Gastroesophageal sphincter (tissue), 4 donors: Measurements from ENCODE around the gene FGD5. TPM values are rescaled to one million over a fixed set of nuclear protein-coding genes. Genes with fewer than 3 reads are reported as not detected.

Experiments used
- ATAC-seq: fragments of 150-250 bp; one replicate; pipeline ENCODE4 v1.9.1; 2016; ENCODE audit warnings: mild to moderate bottlenecking, moderate library complexity
- H3K27ac ChIP-seq, 4 donors: fragments of 200-600 bp; sonication (generic) in 3 of 4; 1 replicate in 3 of 4; 2 replicates in 1 of 4; pipeline ENCODE4 v1.5.1; 2016 to 2019
- H3K27me3 ChIP-seq: fragments of 200-600 bp; sonication (generic); one replicate; pipeline ENCODE4 v1.5.1; 2019
- H3K36me3 ChIP-seq, 2 donors: fragments of 200-600 bp; sonication (generic); one replicate each; pipeline ENCODE4 v1.5.1; 2019; ENCODE audit warnings: control low read depth in 1 of 2
- H3K4me1 ChIP-seq, 3 donors: fragments of 200-600 bp; sonication (generic); 1 replicate in 2 of 3; 2 replicates in 1 of 3; pipeline ENCODE4 v1.5.1; 2016 to 2019; ENCODE audit warnings: control low read depth in 2 of 3
- H3K4me3 ChIP-seq, 2 donors: fragments of 200-600 bp; sonication (generic); one replicate each; pipeline ENCODE4 v1.5.1; 2019; ENCODE audit warnings: mild to moderate bottlenecking in 1 of 2, moderate library complexity in 1 of 2
- H3K9me3 ChIP-seq, 3 donors: fragments of 200-600 bp; sonication (generic); one replicate each; pipeline ENCODE4 v1.5.1; 2017 to 2019; ENCODE audit warnings: control low read depth in 2 of 3
- EP300 ChIP-seq: sonication (generic); formaldehyde crosslinking; IDR thresholded peaks from one replicate; pipeline ENCODE4 v1.6.1; 2017; ENCODE audit warnings: antibody characterized with exemption, mild to moderate bottlenecking
- POLR2A ChIP-seq, 2 donors: fragments of 450-650 bp; IDR thresholded peaks; one replicate each; pipeline ENCODE4 v1.6.1; 2017; ENCODE audit warnings: antibody characterized with exemption in 2 of 2, mild to moderate bottlenecking in 2 of 2, moderate library complexity in 1 of 2
- POLR2AphosphoS5 ChIP-seq: sonication (generic); formaldehyde crosslinking; IDR thresholded peaks from one replicate; pipeline ENCODE4 v1.6.1; 2017; ENCODE audit warnings: antibody characterized with exemption
- WGBS, 2 donors: methylation state at CpG; one replicate each; pipeline ENCODE4 v1.1.5; 2018; ENCODE audit warnings: low coverage in 1 of 2; 5-methylcytosine and 5-hydroxymethylcytosine counted together
- total RNA-seq, 4 donors: library from RNA; depleted of rRNA; stranded (reverse); fragments of >200 nt; gene quantifications; one replicate each; pipeline ENCODE4 v1.1.0, GENCODE V29; 2016
- TF ChIP-seq, protein P1 (sequence below), 4 experiments: fragments of 200-600 bp in 2 of 4; fragments of 450-650 bp in 2 of 4; sonication (generic) in 1 of 4; IDR thresholded peaks; one replicate each; pipeline ENCODE4 v1.5.1; 2017 to 2019; ENCODE audit warnings: antibody characterized with exemption in 4 of 4, mild to moderate bottlenecking in 2 of 4, moderate library complexity in 2 of 4

Gene FGD5
- total RNA-seq, 4 donors from 2014 or later = 16.1 to 18.7 (median 17.3) TPM

DNA sequence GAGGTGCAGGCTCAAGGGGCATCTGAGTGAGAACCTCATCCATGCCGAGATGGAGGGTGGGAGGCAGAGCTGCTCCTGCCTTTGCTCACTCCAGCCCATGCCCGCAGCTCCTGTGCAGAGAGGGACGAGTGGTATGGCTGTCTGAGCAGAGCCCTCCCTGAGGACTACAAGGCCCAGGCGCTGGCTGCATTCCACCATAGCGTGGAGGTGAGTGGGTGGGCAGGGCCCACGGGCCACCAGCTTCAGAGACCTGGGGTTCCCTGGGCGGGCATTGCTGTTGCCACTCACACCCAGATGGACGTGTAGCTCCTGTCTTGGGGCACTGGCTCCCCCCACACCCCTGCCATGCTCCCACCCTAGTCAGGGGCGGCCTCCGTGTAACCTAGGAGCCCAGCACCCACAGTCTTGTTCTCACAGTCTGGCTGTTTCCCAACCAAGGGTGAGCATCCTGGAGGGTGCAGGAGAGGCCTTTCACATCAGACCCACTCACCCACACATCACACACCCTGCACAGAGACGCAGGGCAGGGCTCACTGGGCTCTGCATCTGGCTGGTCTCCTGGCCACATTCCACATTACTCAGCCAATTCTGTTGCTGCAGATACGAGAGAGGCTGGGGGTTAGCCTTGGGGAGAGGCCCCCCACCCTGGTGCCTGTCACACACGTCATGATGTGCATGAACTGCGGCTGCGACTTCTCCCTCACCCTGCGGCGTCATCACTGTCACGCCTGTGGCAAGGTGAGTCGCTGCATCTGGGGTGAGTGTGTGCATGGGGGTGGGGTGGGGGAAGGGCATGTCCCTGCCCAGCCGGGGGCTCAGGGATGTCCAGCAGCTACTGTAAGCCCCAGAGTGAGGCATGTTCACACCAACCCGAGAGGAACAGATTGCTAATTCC is 103.3 kb downstream of the FGD5 start:
- peaks cover 0 to 12% (median 6%) of the 10 kb centered on the region in 3 donors for H3K4me1 ChIP-seq
- no peak for ATAC-seq
- 46 to 78% methylated on average over 1 to 2 of the region's 21 CpGs for WGBS, 2 donors
- peaks cover 5% of the 10 kb centered on the region for H3K27me3 ChIP-seq
- no peak overlapping the region for H3K27ac ChIP-seq
- peaks cover 0 to 55% of the 10 kb centered on the region in 2 donors for H3K36me3 ChIP-seq
- H3K9me3 ChIP-seq = no peaks in the 10 kb centered on the region
- no peak overlapping the region for H3K4me3 ChIP-seq
- TF ChIP-seq, protein P1, sequence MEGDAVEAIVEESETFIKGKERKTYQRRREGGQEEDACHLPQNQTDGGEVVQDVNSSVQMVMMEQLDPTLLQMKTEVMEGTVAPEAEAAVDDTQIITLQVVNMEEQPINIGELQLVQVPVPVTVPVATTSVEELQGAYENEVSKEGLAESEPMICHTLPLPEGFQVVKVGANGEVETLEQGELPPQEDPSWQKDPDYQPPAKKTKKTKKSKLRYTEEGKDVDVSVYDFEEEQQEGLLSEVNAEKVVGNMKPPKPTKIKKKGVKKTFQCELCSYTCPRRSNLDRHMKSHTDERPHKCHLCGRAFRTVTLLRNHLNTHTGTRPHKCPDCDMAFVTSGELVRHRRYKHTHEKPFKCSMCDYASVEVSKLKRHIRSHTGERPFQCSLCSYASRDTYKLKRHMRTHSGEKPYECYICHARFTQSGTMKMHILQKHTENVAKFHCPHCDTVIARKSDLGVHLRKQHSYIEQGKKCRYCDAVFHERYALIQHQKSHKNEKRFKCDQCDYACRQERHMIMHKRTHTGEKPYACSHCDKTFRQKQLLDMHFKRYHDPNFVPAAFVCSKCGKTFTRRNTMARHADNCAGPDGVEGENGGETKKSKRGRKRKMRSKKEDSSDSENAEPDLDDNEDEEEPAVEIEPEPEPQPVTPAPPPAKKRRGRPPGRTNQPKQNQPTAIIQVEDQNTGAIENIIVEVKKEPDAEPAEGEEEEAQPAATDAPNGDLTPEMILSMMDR (IDR thresholded peaks at IDR 0.05) = no peak
- TF ChIP-seq POLR2A (IDR thresholded peaks at IDR 0.05) (no peak), EP300 (no peak), POLR2AphosphoS5 (no peak)

DNA sequence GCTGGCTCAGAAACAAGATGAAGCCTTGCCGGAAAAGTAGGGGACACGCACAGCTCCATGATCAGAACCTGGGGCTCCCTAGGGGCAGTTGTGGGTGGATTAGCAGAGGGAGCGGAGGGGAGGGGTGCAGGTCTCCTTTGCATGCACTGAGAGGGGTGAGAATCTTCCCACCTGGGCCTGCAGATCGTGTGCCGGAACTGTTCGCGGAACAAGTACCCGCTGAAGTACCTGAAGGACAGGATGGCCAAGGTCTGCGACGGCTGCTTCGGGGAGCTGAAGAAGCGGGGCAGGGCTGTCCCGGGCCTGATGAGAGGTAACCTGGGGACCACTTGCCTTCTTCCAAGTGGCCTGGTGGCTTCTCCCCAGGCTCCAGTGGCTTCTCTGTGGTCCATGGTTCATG is 104.1 kb downstream of the FGD5 start:
- TF ChIP-seq POLR2AphosphoS5 = no peak
- TF ChIP-seq, protein P1 (IDR thresholded peaks at IDR 0.05) = no peak
- TF ChIP-seq POLR2A (IDR thresholded peaks at IDR 0.05) = no peak
- no peak for TF ChIP-seq EP300
- peaks cover 5% of the 10 kb centered on the region for H3K27me3 ChIP-seq
- no peak overlapping the region for H3K27ac ChIP-seq
- ATAC-seq = no peak
- WGBS, 2 donors = 83 to 97% methylated on average over 3 of the region's 13 CpGs
- H3K36me3 ChIP-seq = peaks cover 0 to 47% of the 10 kb centered on the region in 2 donors
- no peaks in the 10 kb centered on the region for H3K9me3 ChIP-seq
- no peak overlapping the region for H3K4me3 ChIP-seq
- H3K4me1 ChIP-seq = peaks cover 0 to 12% (median 6%) of the 10 kb centered on the region in 3 donors

DNA sequence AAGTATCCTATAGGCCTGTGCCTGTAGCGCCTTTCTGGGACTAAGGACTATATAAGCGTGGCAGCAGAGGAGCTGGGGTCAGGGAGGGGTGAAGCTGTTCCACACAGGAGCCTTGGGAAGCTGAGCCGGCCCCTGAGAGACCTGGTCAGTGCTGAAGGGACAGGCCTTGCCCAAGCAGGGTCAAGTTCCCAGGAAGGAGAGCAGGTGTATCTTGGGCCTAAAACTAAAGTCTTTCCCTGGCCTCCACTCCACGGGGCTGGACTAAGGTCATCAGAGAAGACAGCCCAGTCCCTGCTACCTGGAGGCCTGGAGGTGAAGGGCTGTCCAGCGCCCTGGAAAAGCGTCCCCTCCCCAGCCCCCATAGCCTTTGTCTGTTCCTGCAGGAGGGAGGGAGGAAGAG is 104.7 kb downstream of the FGD5 start:
- Histone ChIP-seq H3K36me3 (peaks cover 0 to 44% of the 10 kb centered on the region in 2 donors), H3K4me3 (no peak overlapping the region), H3K27ac (no peak overlapping the region), H3K4me1 (peaks cover 0 to 12% (median 6%) of the 10 kb centered on the region in 3 donors), H3K27me3 (peaks cover 5% of the 10 kb centered on the region), H3K9me3 (no peaks in the 10 kb centered on the region)
- TF ChIP-seq, protein P1 (IDR thresholded peaks at IDR 0.05) = no peak
- no peak for TF ChIP-seq EP300
- no peak for TF ChIP-seq POLR2A (IDR thresholded peaks at IDR 0.05)
- ATAC-seq = no peak
- 83 to 100% methylated on average over 1 to 3 of the region's 6 CpGs for WGBS, 2 donors

DNA sequence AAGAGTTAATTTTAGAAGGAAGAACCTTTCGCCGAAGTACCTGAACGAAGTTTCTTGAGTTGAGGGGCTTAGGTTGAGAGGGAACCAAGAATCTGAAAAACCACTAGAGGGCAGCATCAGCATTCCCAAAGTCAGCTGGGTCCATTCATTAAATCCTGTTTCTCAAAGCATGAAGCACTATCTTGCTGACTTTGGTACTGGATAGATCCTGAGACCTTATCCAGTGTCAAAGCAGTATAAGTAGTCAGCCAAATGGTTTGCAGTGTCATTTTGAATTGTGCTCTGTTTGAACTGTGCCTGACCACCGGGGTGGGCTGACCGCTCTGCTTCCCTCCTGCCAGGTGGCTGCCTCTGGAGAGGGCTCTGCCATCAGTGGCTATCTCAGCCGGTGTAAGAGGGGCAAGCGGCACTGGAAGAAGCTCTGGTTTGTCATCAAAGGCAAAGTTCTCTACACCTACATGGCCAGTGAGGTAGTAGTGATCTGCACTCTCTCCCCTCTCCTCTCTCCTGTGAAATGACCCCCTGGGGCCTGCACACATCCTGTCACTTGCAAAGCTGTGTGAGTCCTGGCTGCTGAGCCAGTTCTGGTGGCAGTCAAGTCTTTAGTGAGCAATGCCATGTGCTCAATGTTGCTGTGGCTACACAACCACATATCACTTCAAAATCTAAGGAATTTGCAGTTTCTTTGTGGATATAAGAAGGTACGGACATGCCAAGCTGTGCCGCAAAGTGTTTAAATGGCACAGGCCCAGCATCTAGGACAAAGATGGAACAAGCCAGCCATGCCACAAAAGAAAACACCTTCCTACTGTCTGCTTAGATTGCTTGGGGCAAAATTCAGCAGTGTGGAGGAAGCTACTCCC is 107.2 kb downstream of the FGD5 start:
- 41% methylated on average over 4 to 5 of the region's 9 CpGs for WGBS, 2 donors
- H3K4me1 ChIP-seq = peaks cover 0 to 7% (median 4%) of the 10 kb centered on the region in 3 donors
- no peaks in the 10 kb centered on the region for H3K9me3 ChIP-seq
- ATAC-seq = no peak
- H3K36me3 ChIP-seq = peaks cover 0 to 39% of the 10 kb centered on the region in 2 donors
- no peaks in the 10 kb centered on the region for H3K27me3 ChIP-seq
- no peak overlapping the region for H3K4me3 ChIP-seq
- H3K27ac ChIP-seq = no peak overlapping the region
- no peak for TF ChIP-seq EP300
- TF ChIP-seq, protein P1 (IDR thresholded peaks at IDR 0.05) = peak; percentile 38 to 73 (median 52)
- TF ChIP-seq POLR2AphosphoS5 = no peak
- no peak for TF ChIP-seq POLR2A (IDR thresholded peaks at IDR 0.05)
